Measurements from ENCODE around the gene CD63. TPM values are rescaled to one million over a fixed set of nuclear protein-coding genes. Genes with fewer than 3 reads are reported as not detected.

Gene CD63
- total and polyA plus RNA-seq, 8 donors = 71.2 to 1,329 (median 464) TPM

DNA sequence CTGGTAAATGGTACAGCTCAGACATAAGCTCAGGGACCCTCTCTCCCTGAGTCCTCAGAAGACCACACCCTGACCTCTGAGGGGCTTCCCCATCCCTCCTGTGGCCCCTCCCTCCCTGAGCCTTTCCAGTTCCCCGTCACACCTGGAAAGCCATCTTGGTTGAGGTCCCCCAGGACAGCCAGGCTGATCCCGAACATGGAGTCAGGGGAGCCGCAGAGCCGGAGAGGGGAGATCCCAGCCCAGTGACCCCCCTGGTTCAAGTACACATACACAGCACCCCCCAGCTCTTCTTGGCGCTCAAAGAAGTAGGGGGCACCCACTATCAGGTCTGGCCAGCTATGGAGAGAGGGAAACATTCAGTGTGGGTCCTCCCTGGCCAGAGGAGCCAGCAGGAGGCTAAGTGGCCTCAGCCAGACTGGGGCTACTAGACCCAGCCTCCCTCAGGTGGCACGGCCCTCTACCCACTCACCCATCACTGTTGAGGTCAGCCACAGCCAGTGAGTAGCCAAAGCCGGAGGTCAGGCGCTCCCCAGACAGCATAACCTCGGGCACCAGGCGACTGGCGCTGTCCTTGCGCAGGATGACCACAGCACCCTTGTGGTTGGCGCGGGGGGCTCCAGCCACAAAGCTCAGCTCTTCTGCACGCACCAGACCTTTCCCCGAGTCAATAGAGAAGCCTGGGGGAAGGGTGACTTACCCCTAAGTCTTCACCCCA lies 30.4 kb downstream of the CD63 start:
- no peak for TF ChIP-seq POLR2AphosphoS5 (IDR thresholded peaks at IDR 0.05)
- no peaks in the 10 kb centered on the region for H3K27me3 ChIP-seq
- DNase-seq = no peak
- peaks cover 0 to 27% (median 9%) of the 10 kb centered on the region in 4 donors for H3K4me1 ChIP-seq
- intact Hi-C loops (cut with DNase I; ENCODE audit: low total_unique reads) = no loop called here
- H3K27ac ChIP-seq = peak overlapping the region in 1 of 5 donors; percentile 21
- H3K4me3 ChIP-seq = no peak overlapping the region
- H3K36me3 ChIP-seq = peaks cover 0 to 58% (median 23%) of the 10 kb centered on the region in 4 donors
- WGBS, 5 donors = 80 to 92% (median 86%) methylated on average over 7 to 16 of the region's 16 CpGs
- H3K9me3 ChIP-seq = no peaks in the 10 kb centered on the region

DNA sequence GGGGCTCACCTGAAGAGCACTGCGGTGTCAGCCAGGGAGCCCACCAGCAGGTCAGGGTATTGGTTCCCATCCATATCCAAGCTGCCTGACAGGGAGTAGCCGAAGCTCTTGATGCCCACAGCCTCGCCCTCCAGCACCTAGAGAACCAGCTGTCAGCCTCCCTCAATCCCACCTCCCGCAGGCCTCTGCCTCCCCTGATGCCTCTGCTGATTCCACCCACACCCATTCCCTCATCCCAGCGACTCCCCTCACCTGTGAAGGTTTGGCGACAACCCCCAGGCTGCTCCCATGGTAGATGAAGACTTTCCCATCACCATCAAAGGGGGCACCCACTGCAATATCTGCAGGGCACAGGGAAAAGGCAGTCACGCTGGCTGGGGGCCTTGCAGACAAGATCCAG lies 31.1 kb downstream of the CD63 start:
- intact Hi-C loops (cut with DNase I; ENCODE audit: low total_unique reads) = no loop called here
- DNase-seq = no peak
- no peak overlapping the region for H3K4me3 ChIP-seq
- 78 to 85% (median 84%) methylated on average over 7 of the region's 7 CpGs for WGBS, 5 donors
- peaks cover 0 to 20% (median 8%) of the 10 kb centered on the region in 4 donors for H3K4me1 ChIP-seq
- H3K27me3 ChIP-seq = no peaks in the 10 kb centered on the region
- peaks cover 0 to 64% (median 27%) of the 10 kb centered on the region in 4 donors for H3K36me3 ChIP-seq
- TF ChIP-seq POLR2AphosphoS5 (IDR thresholded peaks at IDR 0.05) (no peak), POLR2A (IDR thresholded peaks at IDR 0.05) (no peak), EP300 (IDR thresholded peaks at IDR 0.05) (no peak)
- TF ChIP-seq, protein P1, sequence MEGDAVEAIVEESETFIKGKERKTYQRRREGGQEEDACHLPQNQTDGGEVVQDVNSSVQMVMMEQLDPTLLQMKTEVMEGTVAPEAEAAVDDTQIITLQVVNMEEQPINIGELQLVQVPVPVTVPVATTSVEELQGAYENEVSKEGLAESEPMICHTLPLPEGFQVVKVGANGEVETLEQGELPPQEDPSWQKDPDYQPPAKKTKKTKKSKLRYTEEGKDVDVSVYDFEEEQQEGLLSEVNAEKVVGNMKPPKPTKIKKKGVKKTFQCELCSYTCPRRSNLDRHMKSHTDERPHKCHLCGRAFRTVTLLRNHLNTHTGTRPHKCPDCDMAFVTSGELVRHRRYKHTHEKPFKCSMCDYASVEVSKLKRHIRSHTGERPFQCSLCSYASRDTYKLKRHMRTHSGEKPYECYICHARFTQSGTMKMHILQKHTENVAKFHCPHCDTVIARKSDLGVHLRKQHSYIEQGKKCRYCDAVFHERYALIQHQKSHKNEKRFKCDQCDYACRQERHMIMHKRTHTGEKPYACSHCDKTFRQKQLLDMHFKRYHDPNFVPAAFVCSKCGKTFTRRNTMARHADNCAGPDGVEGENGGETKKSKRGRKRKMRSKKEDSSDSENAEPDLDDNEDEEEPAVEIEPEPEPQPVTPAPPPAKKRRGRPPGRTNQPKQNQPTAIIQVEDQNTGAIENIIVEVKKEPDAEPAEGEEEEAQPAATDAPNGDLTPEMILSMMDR (IDR thresholded peaks at IDR 0.05) = no peak
- H3K27ac ChIP-seq = peak overlapping the region in 1 of 5 donors; percentile 38
- H3K9me3 ChIP-seq = no peaks in the 10 kb centered on the region

DNA sequence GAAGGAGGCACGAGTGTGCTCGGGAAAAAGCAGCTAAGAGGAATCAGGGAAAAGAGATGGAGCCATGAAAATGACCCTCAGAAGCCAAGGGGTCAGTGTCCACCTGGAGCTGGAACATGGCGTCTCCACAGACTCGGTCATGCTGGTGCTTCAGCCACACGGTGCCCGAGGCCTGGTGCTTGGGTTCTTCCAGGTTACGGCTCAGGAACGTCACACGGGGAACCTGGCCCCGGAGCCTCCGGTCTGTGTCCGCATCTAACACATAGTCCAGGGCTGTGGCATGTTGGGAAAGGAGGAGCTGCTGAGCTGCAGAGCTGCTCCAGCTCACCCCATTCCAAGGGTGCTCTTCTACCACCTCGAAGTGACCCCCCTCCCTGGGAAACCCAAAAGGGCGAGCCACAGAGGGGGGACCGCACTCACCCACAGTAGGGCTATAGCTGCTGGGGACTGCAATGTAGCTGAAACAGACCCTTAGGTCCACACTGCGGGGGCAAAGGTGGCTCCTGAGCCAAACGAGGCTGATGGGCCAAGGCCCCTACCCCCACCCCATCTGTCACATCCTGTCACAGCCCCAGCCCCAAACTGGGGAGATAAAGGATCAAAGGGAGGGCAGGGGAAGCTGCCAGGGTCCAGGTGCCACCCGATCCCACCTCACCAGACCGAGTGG lies 31.9 kb downstream of the CD63 start:
- no peak overlapping the region for H3K4me3 ChIP-seq
- no peaks in the 10 kb centered on the region for H3K27me3 ChIP-seq
- H3K27ac ChIP-seq = peak overlapping the region in 1 of 5 donors; percentile 38
- no peaks in the 10 kb centered on the region for H3K9me3 ChIP-seq
- intact Hi-C loops (cut with DNase I; ENCODE audit: low total_unique reads) = no loop called here
- TF ChIP-seq, protein P1 (IDR thresholded peaks at IDR 0.05) = no peak
- TF ChIP-seq EP300 (IDR thresholded peaks at IDR 0.05) = no peak
- no peak for TF ChIP-seq POLR2AphosphoS5 (IDR thresholded peaks at IDR 0.05)
- no peak for TF ChIP-seq POLR2A (IDR thresholded peaks at IDR 0.05)
- WGBS, 5 donors = 80 to 85% (median 83%) methylated on average over 17 to 19 of the region's 19 CpGs
- DNase-seq = no peak
- peaks cover 0 to 71% (median 30%) of the 10 kb centered on the region in 4 donors for H3K36me3 ChIP-seq
- H3K4me1 ChIP-seq = peaks cover 0 to 16% (median 7%) of the 10 kb centered on the region in 4 donors

DNA sequence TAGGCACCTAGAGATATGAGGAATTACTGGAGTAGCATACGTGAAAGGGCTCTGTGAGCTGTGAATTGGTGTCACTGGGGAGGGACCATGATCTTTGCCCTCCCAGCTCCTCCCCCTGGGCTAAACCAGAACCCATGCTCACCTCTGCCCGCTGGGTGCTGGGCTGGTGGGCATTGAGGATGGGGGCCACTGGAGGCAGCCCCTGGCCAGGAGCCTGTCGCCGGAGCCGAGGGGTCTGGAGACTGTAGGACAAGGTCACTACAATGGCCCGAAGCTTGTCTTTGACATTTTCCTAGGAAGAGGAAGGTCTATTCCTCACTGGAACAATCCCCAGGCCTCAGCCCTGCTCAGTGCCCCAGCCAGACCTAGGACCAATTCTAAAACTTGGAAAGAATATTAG lies 32.7 kb downstream of the CD63 start:
- Histone ChIP-seq H3K9me3 (no peaks in the 10 kb centered on the region), H3K4me1 (peaks cover 0 to 13% (median 5%) of the 10 kb centered on the region in 4 donors), H3K27me3 (no peaks in the 10 kb centered on the region), H3K36me3 (peaks cover 0 to 79% (median 33%) of the 10 kb centered on the region in 4 donors), H3K4me3 (no peak overlapping the region), H3K27ac (no peak overlapping the region)
- intact Hi-C loops (cut with DNase I; ENCODE audit: low total_unique reads) = no loop called here
- WGBS, 5 donors = 82 to 96% (median 94%) methylated on average over 3 to 6 of the region's 6 CpGs
- TF ChIP-seq POLR2AphosphoS5 (IDR thresholded peaks at IDR 0.05) (no peak), POLR2A (IDR thresholded peaks at IDR 0.05) (no peak), EP300 (IDR thresholded peaks at IDR 0.05) (no peak)
- DNase-seq = no peak

DNA sequence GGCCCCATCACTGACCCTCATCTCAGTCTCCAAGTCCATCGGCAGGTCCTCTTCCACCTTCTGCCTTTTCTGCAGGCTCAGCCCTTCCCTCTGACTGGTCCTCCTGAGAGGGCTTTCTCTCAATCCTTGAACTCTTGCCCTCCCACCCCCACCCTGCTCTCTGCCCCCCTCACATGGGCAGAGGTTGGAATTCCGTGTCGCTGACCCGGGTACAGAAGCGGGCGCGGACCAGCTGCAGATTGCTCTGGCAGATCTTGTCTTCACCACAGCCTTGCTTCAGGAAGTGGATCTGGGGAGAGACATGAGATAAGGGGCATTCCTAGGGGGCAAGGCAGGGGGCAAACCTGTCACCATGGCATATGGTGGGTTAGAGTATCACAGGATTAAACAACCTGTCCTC lies 33.5 kb downstream of the CD63 start:
- Histone ChIP-seq H3K36me3 (peaks cover 0 to 75% (median 33%) of the 10 kb centered on the region in 4 donors), H3K4me1 (peaks cover 0 to 5% (median under 1%) of the 10 kb centered on the region in 4 donors), H3K27me3 (no peaks in the 10 kb centered on the region), H3K4me3 (no peak overlapping the region), H3K9me3 (no peaks in the 10 kb centered on the region), H3K27ac (no peak overlapping the region)
- DNase-seq = no peak
- 68 to 76% (median 75%) methylated on average over 7 of the region's 7 CpGs for WGBS, 5 donors
- intact Hi-C loops (cut with DNase I; ENCODE audit: low total_unique reads) = no loop called here
- TF ChIP-seq, protein P1 (IDR thresholded peaks at IDR 0.05) = no peak
- no peak for TF ChIP-seq POLR2A (IDR thresholded peaks at IDR 0.05)
- no peak for TF ChIP-seq EP300 (IDR thresholded peaks at IDR 0.05)
- no peak for TF ChIP-seq POLR2AphosphoS5 (IDR thresholded peaks at IDR 0.05)

Data from stomach (tissue), 9 donors.